Mesenchymal stem cell (in vitro differentiated cells and primary cell): ENCODE measurements around the gene TOB1.

Experiments
- DNase-seq: peaks from one replicate; pipeline ENCODE4 v3.0.0-alpha.2; 2013
- H2AFZ ChIP-seq: one replicate; pipeline ENCODE4 v1.6.1; 2013; ENCODE audit warnings: low read depth, mild to moderate bottlenecking, control low read depth, inconsistent platforms, low read length, moderate library complexity
- H2AK5ac ChIP-seq: 2 replicates; pipeline ENCODE4 v1.6.1; 2013; ENCODE audit warnings: low read length, moderate library complexity, mild to moderate bottlenecking, inconsistent platforms; ENCODE audit not compliant: severe bottlenecking
- H2BK120ac ChIP-seq: one replicate; pipeline ENCODE4 v1.6.1; 2013; ENCODE audit warnings: low read depth, mild to moderate bottlenecking, inconsistent platforms, low read length, moderate library complexity
- H2BK12ac ChIP-seq, 2 experiments: one replicate each; pipeline ENCODE4 v1.6.1; 2013; ENCODE audit warnings: inconsistent platforms in 2 of 2, low read length in 2 of 2, mild to moderate bottlenecking in 2 of 2, moderate library complexity in 2 of 2, control low read depth in 1 of 2
- H2BK15ac ChIP-seq: one replicate; pipeline ENCODE4 v1.6.1; 2013; ENCODE audit warnings: mild to moderate bottlenecking, low read depth, inconsistent platforms; ENCODE audit not compliant: poor library complexity, severe bottlenecking
- H2BK5ac ChIP-seq: 2 replicates; pipeline ENCODE4 v1.6.1; 2013; ENCODE audit warnings: low read depth, mild to moderate bottlenecking, low read length, control low read depth, inconsistent platforms; ENCODE audit not compliant: poor library complexity, severe bottlenecking
- H3K14ac ChIP-seq, 2 experiments: one replicate each; pipeline ENCODE4 v1.6.1; 2013; ENCODE audit warnings: inconsistent platforms in 2 of 2, low read length in 2 of 2, control low read depth in 1 of 2, mild to moderate bottlenecking in 1 of 2, moderate library complexity in 1 of 2
- H3K18ac ChIP-seq, 2 experiments: one replicate each; pipeline ENCODE4 v1.6.1; 2013; ENCODE audit warnings: inconsistent platforms in 2 of 2, low read length in 2 of 2, control low read depth in 1 of 2, low read depth in 1 of 2, mild to moderate bottlenecking in 1 of 2
- H3K23ac ChIP-seq, 2 experiments: one replicate each; pipeline ENCODE4 v1.6.1; 2013; ENCODE audit warnings: inconsistent platforms in 2 of 2, low read length in 2 of 2, mild to moderate bottlenecking in 2 of 2, moderate library complexity in 2 of 2, control low read depth in 1 of 2
- H3K27ac ChIP-seq: 2 replicates; pipeline ENCODE4 v1.5.1; 2013; ENCODE audit warnings: mild to moderate bottlenecking, moderate library complexity, low read length, control low read depth, inconsistent platforms; ENCODE audit not compliant: poor library complexity, severe bottlenecking
- H3K27me3 ChIP-seq, 2 experiments: 2 replicates each; pipeline versions ENCODE4 v1.6.1 to v1.7.0; 2013; ENCODE audit warnings: low read length in 2 of 2, mild to moderate bottlenecking in 2 of 2, moderate library complexity in 2 of 2, control low read depth in 1 of 2, inconsistent platforms in 1 of 2; ENCODE audit not compliant: control insufficient read depth in 1 of 2, insufficient read depth in 1 of 2
- H3K36me3 ChIP-seq, 2 experiments: 2 replicates each; pipeline versions ENCODE4 v1.6.1 to v1.7.0; 2013; ENCODE audit warnings: low read length in 2 of 2, control low read depth in 1 of 2, inconsistent platforms in 1 of 2, low read depth in 1 of 2, mild to moderate bottlenecking in 1 of 2; ENCODE audit not compliant: insufficient read depth in 2 of 2, control insufficient read depth in 1 of 2
- H3K4ac ChIP-seq, 2 experiments: one replicate each; pipeline ENCODE4 v1.6.1; 2013; ENCODE audit warnings: inconsistent platforms in 2 of 2, low read length in 2 of 2, mild to moderate bottlenecking in 2 of 2, moderate library complexity in 2 of 2, control low read depth in 1 of 2, low read depth in 1 of 2
- H3K4me1 ChIP-seq: 2 replicates; pipeline ENCODE4 v1.6.1; 2013; ENCODE audit warnings: low read depth, low read length, control low read depth; ENCODE audit not compliant: control insufficient read depth, insufficient read depth
- H3K4me2 ChIP-seq: 2 replicates; pipeline ENCODE4 v1.6.1; 2013; ENCODE audit warnings: low read length, mild to moderate bottlenecking, inconsistent platforms; ENCODE audit not compliant: poor library complexity, severe bottlenecking
- H3K4me3 ChIP-seq, 2 experiments: 2 replicates each; pipeline versions ENCODE4 v1.5.1 to v1.7.0; 2013; ENCODE audit warnings: low read length in 2 of 2, mild to moderate bottlenecking in 2 of 2, control low read depth in 1 of 2, low read depth in 1 of 2; ENCODE audit not compliant: insufficient read depth in 1 of 2
- H3K79me1 ChIP-seq: replicated peaks from 2 replicates; pipeline ENCODE4 v1.6.1; 2013; ENCODE audit warnings: mild to moderate bottlenecking, control low read depth, low read length, inconsistent platforms; ENCODE audit not compliant: poor library complexity, severe bottlenecking
- H3K9ac ChIP-seq: 2 replicates; pipeline ENCODE4 v1.7.0; 2013; ENCODE audit warnings: mild to moderate bottlenecking, low read length, moderate library complexity
- H3K9me3 ChIP-seq: 2 replicates; pipeline ENCODE4 v1.7.0; 2013; ENCODE audit warnings: mild to moderate bottlenecking, low read length; ENCODE audit not compliant: control insufficient read depth
- H4K8ac ChIP-seq: one replicate; pipeline ENCODE4 v1.6.1; 2013; ENCODE audit warnings: inconsistent platforms, mild to moderate bottlenecking, low read length, moderate library complexity
- H4K91ac ChIP-seq: one replicate; pipeline ENCODE4 v1.6.1; 2013; ENCODE audit warnings: mild to moderate bottlenecking, low read length, inconsistent platforms
- WGBS: methylation state at CpG from one replicate; pipeline ENCODE4 v1.1.7; 2013; ENCODE audit warnings: mixed read lengths; 5-methylcytosine and 5-hydroxymethylcytosine counted together

The TOB1 gene

DNA sequence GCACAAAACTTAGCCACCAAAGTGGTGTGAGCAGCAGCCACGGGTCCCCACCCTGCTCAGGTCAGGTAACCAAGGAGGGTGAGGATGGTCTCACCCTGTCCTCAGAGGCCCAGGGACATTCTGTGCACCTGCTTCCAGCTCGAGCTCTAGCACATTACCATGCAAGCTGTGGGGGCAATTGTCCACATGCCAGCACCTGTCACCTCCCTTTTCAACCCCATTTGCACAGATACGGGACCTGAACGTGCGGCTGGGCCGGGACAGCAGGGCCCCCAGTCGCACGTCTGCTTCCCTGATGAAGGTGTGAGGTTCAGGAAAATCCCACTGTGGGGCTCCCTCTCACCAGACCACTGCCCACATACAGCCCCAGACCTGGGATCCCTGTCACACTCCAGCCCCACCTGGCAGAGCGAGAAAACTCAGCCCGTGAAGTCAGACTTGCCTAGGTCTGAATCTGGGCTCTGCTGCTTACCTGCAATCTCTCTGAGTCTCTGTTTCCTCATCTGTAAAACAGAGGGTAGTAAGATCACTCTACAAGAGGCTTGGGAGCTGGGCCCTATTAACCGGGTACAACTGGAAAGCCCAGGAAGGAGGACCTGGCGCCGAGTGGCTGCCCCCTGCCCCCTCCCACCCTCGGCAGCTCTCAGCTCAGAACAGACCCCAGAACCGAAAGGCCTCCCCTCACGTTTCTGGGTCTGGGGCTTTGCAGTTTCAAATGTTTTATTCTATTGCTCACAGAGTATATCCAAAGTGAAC, 22.8 kb downstream of the TOB1 start:
- Histone ChIP-seq H3K4me3 (no peak overlapping the region), H4K91ac (no peak overlapping the region), H3K9me3 (no peaks in the 10 kb centered on the region), H2BK15ac (no peak overlapping the region), H3K27ac (no peak overlapping the region), H2AK5ac (no peak overlapping the region), H3K4me2 (no peak overlapping the region), H2BK5ac (no peak overlapping the region), H3K9ac (no peak overlapping the region), H2BK120ac (no peak overlapping the region), H3K36me3 (no peaks in the 10 kb centered on the region), H3K14ac (no peak overlapping the region), H4K8ac (no peak overlapping the region), H3K23ac (no peak overlapping the region), H2BK12ac (no peak overlapping the region), H2AFZ (no peak overlapping the region), H3K4ac (no peak overlapping the region), H3K4me1 (peaks cover 8% of the 10 kb centered on the region), H3K18ac (no peak overlapping the region), H3K79me1 (no peaks in the 10 kb centered on the region), H3K27me3 (no peaks in the 10 kb centered on the region)
- no peak for DNase-seq
- WGBS = 87% methylated on average over 12 of the region's 16 CpGs

DNA sequence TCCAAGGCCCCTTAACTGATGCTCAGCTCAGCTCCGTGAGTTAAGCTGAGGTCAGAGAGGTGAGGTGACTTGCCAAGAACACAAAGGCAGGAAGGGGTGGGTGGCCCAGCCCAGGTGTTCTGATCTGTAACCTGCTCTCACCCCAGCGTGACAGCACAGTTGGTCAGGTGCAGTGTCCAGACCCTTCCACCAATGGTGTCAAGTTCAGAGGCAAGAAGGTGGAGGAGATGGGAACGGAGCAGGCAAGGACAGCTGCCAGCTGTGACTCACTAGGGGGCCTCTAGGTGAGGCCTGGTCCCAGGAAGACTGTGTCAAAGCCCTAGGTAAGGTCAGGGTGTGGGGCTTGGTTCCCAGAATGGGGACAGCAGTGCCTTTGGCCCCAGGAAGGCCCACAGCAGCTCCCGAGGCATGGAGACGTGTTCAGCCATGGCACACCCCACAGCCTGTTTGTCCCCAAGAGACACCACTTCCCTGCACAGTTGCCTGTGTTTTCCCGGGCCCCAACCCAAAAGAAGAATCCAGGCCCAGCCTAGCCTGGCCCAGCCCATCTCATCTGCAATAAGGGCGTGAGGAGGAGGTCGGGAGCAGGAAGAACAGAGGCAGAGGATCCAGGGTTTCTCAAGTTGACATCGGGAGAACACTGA, 23.5 kb downstream of the TOB1 start:
- Histone ChIP-seq H3K18ac (peak overlapping the region in 1 of 2 experiments; percentile 38), H3K4me2 (no peak overlapping the region), H2BK5ac (no peak overlapping the region), H3K27ac (no peak overlapping the region), H2BK15ac (no peak overlapping the region), H2BK120ac (no peak overlapping the region), H3K4ac (no peak overlapping the region), H3K79me1 (no peaks in the 10 kb centered on the region), H4K8ac (no peak overlapping the region), H3K23ac (no peak overlapping the region), H3K14ac (peak overlapping the region in 1 of 2 experiments; percentile 29), H3K9ac (no peak overlapping the region), H3K27me3 (no peaks in the 10 kb centered on the region), H3K36me3 (no peaks in the 10 kb centered on the region), H3K4me1 (peaks cover 8% of the 10 kb centered on the region), H4K91ac (no peak overlapping the region), H3K4me3 (no peak overlapping the region), H3K9me3 (no peaks in the 10 kb centered on the region), H2AFZ (no peak overlapping the region), H2BK12ac (no peak overlapping the region), H2AK5ac (no peak overlapping the region)
- 80% methylated on average over 9 of the region's 9 CpGs for WGBS
- DNase-seq = no peak

DNA sequence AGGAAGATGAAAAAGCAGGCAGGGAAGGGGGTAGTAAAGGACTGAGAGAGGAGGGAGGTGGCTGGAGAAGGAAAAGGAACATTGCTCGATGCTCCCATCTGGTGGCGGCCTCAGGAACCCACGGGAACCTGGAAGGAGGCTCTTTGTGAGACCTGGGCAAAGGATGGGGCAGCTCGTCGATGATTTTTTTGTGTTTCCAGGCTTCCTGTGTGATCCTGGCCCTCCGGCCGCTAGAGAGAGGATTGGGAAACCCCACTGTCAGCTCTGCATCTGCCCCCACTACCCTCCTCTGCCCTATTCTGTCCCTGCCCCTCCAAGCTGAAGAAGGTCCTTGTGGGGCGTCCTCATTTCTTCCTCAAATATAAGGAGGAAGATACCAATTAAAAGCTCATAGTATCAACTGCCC, 24.2 kb downstream of the TOB1 start:
- Histone ChIP-seq H3K27me3 (peaks cover 0 to 4% of the 10 kb centered on the region in 2 experiments), H2AFZ (no peak overlapping the region), H3K23ac (no peak overlapping the region), H2BK15ac (no peak overlapping the region), H3K4me2 (no peak overlapping the region), H3K79me1 (no peaks in the 10 kb centered on the region), H2BK12ac (no peak overlapping the region), H4K91ac (no peak overlapping the region), H3K36me3 (no peaks in the 10 kb centered on the region), H3K9ac (no peak overlapping the region), H2AK5ac (no peak overlapping the region), H3K27ac (no peak overlapping the region), H4K8ac (no peak overlapping the region), H3K18ac (no peak overlapping the region), H3K4me1 (peaks cover 8% of the 10 kb centered on the region), H3K4me3 (no peak overlapping the region), H3K9me3 (no peaks in the 10 kb centered on the region), H2BK120ac (no peak overlapping the region), H3K14ac (no peak overlapping the region), H3K4ac (no peak overlapping the region), H2BK5ac (no peak overlapping the region)
- WGBS = 5% methylated on average over 7 of the region's 8 CpGs
- peak; percentile 71 for DNase-seq

DNA sequence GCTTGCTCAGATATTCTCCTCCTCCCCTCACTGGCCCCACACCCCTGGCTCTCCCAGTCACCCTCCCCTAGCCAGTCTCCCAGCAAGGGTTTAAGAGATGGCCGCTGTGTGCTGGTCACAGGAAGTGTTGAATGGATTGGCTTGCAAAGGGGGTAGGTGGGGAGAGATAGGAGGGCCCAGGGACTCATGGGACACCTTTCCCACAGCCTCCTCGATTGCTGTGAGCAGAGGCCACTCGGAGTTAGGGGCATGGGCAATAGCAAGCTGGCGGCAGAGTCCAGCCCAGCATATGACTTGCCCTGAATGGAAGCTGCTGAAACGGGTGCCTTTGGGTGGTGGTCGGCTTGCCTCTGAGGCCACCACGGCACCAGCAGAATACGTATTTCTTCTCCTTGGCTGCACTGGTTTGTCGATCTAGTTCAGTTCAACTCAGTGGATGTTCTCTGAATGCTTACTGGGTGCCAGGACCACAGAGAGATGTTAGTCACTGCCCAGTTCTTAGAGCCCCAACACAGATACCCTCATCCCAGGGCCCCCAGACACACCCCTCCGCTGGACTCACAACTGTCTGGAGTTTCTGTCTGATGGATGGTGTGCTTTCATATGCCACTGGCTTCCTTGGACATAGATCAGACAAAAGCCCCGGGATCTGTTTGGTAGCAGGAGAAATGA, 24.7 kb downstream of the TOB1 start:
- Histone ChIP-seq H2AK5ac (no peak overlapping the region), H2BK12ac (no peak overlapping the region), H4K8ac (peak overlapping the region; percentile 75), H3K18ac (no peak overlapping the region), H3K27me3 (peaks cover 0 to 4% of the 10 kb centered on the region in 2 experiments), H2BK5ac (no peak overlapping the region), H3K14ac (no peak overlapping the region), H2BK15ac (no peak overlapping the region), H3K27ac (no peak overlapping the region), H3K9me3 (no peaks in the 10 kb centered on the region), H3K4me3 (no peak overlapping the region), H2BK120ac (no peak overlapping the region), H3K79me1 (no peaks in the 10 kb centered on the region), H2AFZ (no peak overlapping the region), H3K4ac (no peak overlapping the region), H3K4me1 (peaks cover 8% of the 10 kb centered on the region), H3K36me3 (no peaks in the 10 kb centered on the region), H4K91ac (peak overlapping the region; percentile 47), H3K9ac (no peak overlapping the region), H3K4me2 (no peak overlapping the region), H3K23ac (no peak overlapping the region)
- DNase-seq = no peak
- WGBS = 86% methylated on average over 11 of the region's 11 CpGs
